Cortex of kidney (tissue), 1 donor: ENCODE results near the gene CCM2.

Source experiments
- DNase-seq: peaks from one replicate; lab custom pipeline; 2025; lab: John Stamatoyannopoulos, UW

Gene CCM2

GRCh38 chr7:45067582-45067981 is 67.6 kb downstream of the CCM2 start:
- no peak for DNase-seq

- DNase-seq: no peak
These were observed 68.4 kb downstream of the CCM2 start for GRCh38 chr7:45068236-45069023.

- no peak for DNase-seq
These were observed 69.6 kb downstream of the CCM2 start for GRCh38 chr7:45069444-45070253.

GRCh38 chr7:45070254-45070642 is 70.2 kb downstream of the CCM2 start:
- DNase-seq: no peak

- DNase-seq: no peak
These were observed 71.5 kb downstream of the CCM2 start for GRCh38 chr7:45071528-45071927.

- no peak for DNase-seq
These were observed 72.4 kb downstream of the CCM2 start for GRCh38 chr7:45072131-45073030.

- DNase-seq: no peak
These were observed 73.2 kb downstream of the CCM2 start for GRCh38 chr7:45073031-45073785.

- DNase-seq: no peak
These were observed 74.0 kb downstream of the CCM2 start for GRCh38 chr7:45073786-45074527.

GRCh38 chr7:45074528-45075354 is 74.7 kb downstream of the CCM2 start:
- no peak for DNase-seq

GRCh38 chr7:45075355-45075644 is 75.3 kb downstream of the CCM2 start:
- no peak for DNase-seq

- no peak for DNase-seq
These were observed 76.1 kb downstream of the CCM2 start for GRCh38 chr7:45075871-45076796.

GRCh38 chr7:45076946-45077345 is 76.9 kb downstream of the CCM2 start:
- DNase-seq: no peak

- DNase-seq: no peak
These were observed 77.6 kb downstream of the CCM2 start for GRCh38 chr7:45077579-45077978.

- DNase-seq: no peak
These were observed 78.2 kb downstream of the CCM2 start for GRCh38 chr7:45078125-45078681.

GRCh38 chr7:45080265-45080957 is 80.4 kb downstream of the CCM2 start:
- DNase-seq: no peak

GRCh38 chr7:45080958-45081669 is 81.1 kb downstream of the CCM2 start:
- DNase-seq: no peak

- no peak for DNase-seq
These were observed 81.6 kb downstream of the CCM2 start for GRCh38 chr7:45081670-45081974.
